ENCODE data around the gene EMP2. TPM values are rescaled to one million over a fixed set of nuclear protein-coding genes. Genes with fewer than 3 reads are reported as not detected.

Gene EMP2
- total RNA-seq, 1 experiment from 2014 or later: 14.4 TPM

GRCh38 chr16:10522966-10523365 lies 57.4 kb downstream of the EMP2 start:
- H3K27me3 ChIP-seq (ENCODE audit: insufficient read depth, low read length): no peaks in the 10 kb centered on the region
- Mint-ChIP-seq H3K4me1 (0 out of 4 replicates have a peak, but pooled peaks cover 0 to 2% of the 10 kb centered on the region in 2 experiments), H3K4me3 (no peak overlapping the region), H3K36me3 (ENCODE audit: insufficient read depth in 1 of 3, low read depth in 3 of 3) (no peaks in the 10 kb centered on the region), H3K27me3 (ENCODE audit: low read depth) (no peaks in the 10 kb centered on the region; the same call in 1 of the 2 replicates), H3K27ac (no peak overlapping the region), H3K9me3 (no peaks in the 10 kb centered on the region)
- H4K5ac ChIP-seq (ENCODE audit: insufficient read length, low read depth, low read length): no peak overlapping the region
- no peak overlapping the region for H3K56ac ChIP-seq (ENCODE audit: insufficient read length, low read depth, low read length)
- H3K14ac ChIP-seq (ENCODE audit: insufficient read depth, low read length): no peak overlapping the region
- no peaks in the 10 kb centered on the region for H4K20me1 ChIP-seq (ENCODE audit: control insufficient read depth, insufficient read depth, insufficient read length)
- H2BK20ac ChIP-seq (ENCODE audit: low read depth, low read length, poor library complexity, severe bottlenecking): no peak overlapping the region
- no peak overlapping the region for H2BK120ac ChIP-seq (ENCODE audit: low read depth, low read length, poor library complexity, severe bottlenecking)
- no peak overlapping the region for H3K23ac ChIP-seq (ENCODE audit: insufficient read length, low read depth, low read length)
- H3K23me2 ChIP-seq (ENCODE audit: insufficient read length, low read depth, low read length, poor library complexity, severe bottlenecking): no peaks in the 10 kb centered on the region
- no peak overlapping the region for H2BK15ac ChIP-seq (ENCODE audit: low read depth, low read length)
- H3K4me1 ChIP-seq (ENCODE audit: insufficient read depth, low read length): no peaks in the 10 kb centered on the region; the same call in 1 of the 2 replicates
- no peak overlapping the region for H3T11ph ChIP-seq (ENCODE audit: low read length)
- WGBS (ENCODE audit: extremely low coverage, insufficient read length, low lambda C conversion rate): no CpG with 5 or more reads among the region's 2 CpGs
- no peak overlapping the region for H3K4ac ChIP-seq (ENCODE audit: low read depth, low read length)
- H3K79me1 ChIP-seq (ENCODE audit: insufficient read depth, low read depth, low read length, poor library complexity, severe bottlenecking): no peaks in the 10 kb centered on the region
- H2BK12ac ChIP-seq (ENCODE audit: insufficient read length, low read depth, low read length): no peak overlapping the region
- no peak overlapping the region for H2AK5ac ChIP-seq (ENCODE audit: insufficient read length, low read length)
- no peak overlapping the region for H4K91ac ChIP-seq (ENCODE audit: insufficient read length, low read depth, low read length)
- H2AFZ ChIP-seq (ENCODE audit: low read length): no peak overlapping the region
- H3K27ac ChIP-seq (ENCODE audit: insufficient read length, low read depth, low read length): no peak overlapping the region
- H3K9me3 ChIP-seq (ENCODE audit: control insufficient read depth, low read depth, low read length): no peaks in the 10 kb centered on the region
- TF ChIP-seq CTCF (conservative IDR thresholded peaks at IDR 0.05): no peak
- no peak overlapping the region for H3K18ac ChIP-seq (ENCODE audit: insufficient read length, low read depth, low read length)
- no peak overlapping the region for H3K4me2 ChIP-seq (ENCODE audit: insufficient read depth, insufficient read length, low read length)
- H4K8ac ChIP-seq (replicated peaks; ENCODE audit: insufficient read length, low read depth, low read length): no peak overlapping the region
- no peak overlapping the region for H2BK5ac ChIP-seq (ENCODE audit: insufficient read length, low read length)
- no peaks in the 10 kb centered on the region for H3K79me2 ChIP-seq (ENCODE audit: insufficient read depth, low read length)
- DNase-seq: no peak
- H3K9ac ChIP-seq (ENCODE audit: extremely low read depth, insufficient read length, low read length): no peak overlapping the region

Data from H9 (cell line).